PFSK-1 (cell line): ENCODE results near the gene SLC43A3.

Experiments
- POLR2AphosphoS5 ChIP-seq: IDR thresholded peaks from 2 replicates; pipeline ENCODE4 v1.6.1; 2012; ENCODE audit warnings: low read depth, mild to moderate bottlenecking, control low read depth, low read length, moderate library complexity
- TAF1 ChIP-seq: IDR thresholded peaks from 2 replicates; pipeline ENCODE4 v1.6.1; 2012; ENCODE audit warnings: low read length, control low read depth, borderline replicate concordance; ENCODE audit not compliant: insufficient read depth

DNA sequence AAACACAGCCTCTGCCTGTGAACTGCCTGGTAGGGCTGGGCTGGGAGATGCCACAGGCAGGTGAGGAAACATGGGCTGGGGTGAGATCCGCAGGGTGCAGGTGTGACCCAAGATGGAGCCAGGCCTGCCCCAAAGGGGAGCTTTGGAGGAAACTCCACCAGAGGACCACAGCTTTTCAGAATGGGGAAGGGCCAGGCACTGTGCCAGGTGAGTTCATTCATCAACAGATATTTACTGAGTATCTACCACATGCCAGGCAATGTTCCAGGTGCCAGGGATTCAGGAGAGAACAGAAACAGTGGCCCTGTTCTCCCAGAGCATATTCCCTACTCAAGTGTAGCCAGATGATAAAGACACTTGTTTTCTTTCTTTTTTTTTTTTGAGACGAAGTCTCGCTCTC, 44.6 kb upstream of the SLC43A3 start:
- no peak for TF ChIP-seq TAF1
- no peak for TF ChIP-seq POLR2AphosphoS5
